Psoas muscle (tissue), 8 donors: ENCODE results near the gene KLHL10. TPM values are rescaled to one million over a fixed set of nuclear protein-coding genes. Genes with fewer than 3 reads are reported as not detected.

Experiments used
- ATAC-seq, 4 donors: fragments of 200-7000 bp; cut with Tn5 transposase; one replicate each; pipeline ENCODE4 v1.9.1; 2020; ENCODE audit warnings: moderate library complexity in 3 of 4, mild to moderate bottlenecking in 2 of 4
- DNase-seq, 2 donors: peaks; one replicate each; pipeline ENCODE4 v3.0.0-alpha.2; 2020
- H3K27ac ChIP-seq: fragments of 200-600 bp; one replicate; pipeline ENCODE4 v1.8.0; 2022
- H3K27me3 ChIP-seq, 3 donors: fragments of 200-600 bp in 1 of 3; one replicate each; pipeline versions ENCODE4 v1.6.1 to v1.8.0; 2013 to 2022; ENCODE audit warnings: low read length in 2 of 3, mild to moderate bottlenecking in 2 of 3, moderate library complexity in 1 of 3; ENCODE audit not compliant: insufficient read depth in 3 of 3
- H3K36me3 ChIP-seq, 2 donors: fragments of 200-600 bp in 1 of 2; one replicate each; pipeline versions ENCODE4 v1.6.1 to v1.8.0; 2013 to 2022; ENCODE audit warnings: low read depth in 1 of 2, mild to moderate bottlenecking in 1 of 2, moderate library complexity in 1 of 2; ENCODE audit not compliant: insufficient read depth in 1 of 2
- H3K4me1 ChIP-seq: fragments of 200-600 bp; one replicate; pipeline ENCODE4 v1.8.0; 2022
- H3K4me3 ChIP-seq: fragments of 200-600 bp; one replicate; pipeline ENCODE4 v1.8.0; 2022; ENCODE audit warnings: mild to moderate bottlenecking
- H3K9me3 ChIP-seq: fragments of 200-600 bp; one replicate; pipeline ENCODE4 v1.8.0; 2022
- WGBS, 3 donors: extraction: QIAGEN DNeasy Blood & Tissue Kit; methylation state at CpG; one replicate each; pipeline versions ENCODE4 v1.1.6 to v1.1.7; 2013; 5-methylcytosine and 5-hydroxymethylcytosine counted together
- intact Hi-C, 2 donors: fragments of 100-400 bp; cut with DNase I; formaldehyde crosslinking; loops; one replicate each; pipeline versions ENCODE4 v1.11.0 to v1.14.2; 2022
- long read RNA-seq, 2 donors: library from polyadenylated mRNA; unstranded; transcript quantifications; one replicate each; pipeline ENCODE4 v2.0.0, GENCODE V29; 2021
- polyA plus RNA-seq, 3 donors: library from polyadenylated mRNA; stranded (reverse); fragments of 200-250 nt; gene quantifications; one replicate each; pipeline ENCODE4 v1.2.3, GENCODE V29; 2013
- total RNA-seq, 4 donors: library from RNA; stranded (reverse); fragmentation: NEBNext Ultra II Directional in 2 of 4; extraction: Animal tissue kit (Norgen Biotek cat#: 25700) in 2 of 4; gene quantifications; one replicate each; pipeline versions ENCODE4 v1.2.1 to v1.2.4, GENCODE V29; 2021 to 2023
- TF ChIP-seq, protein P1 (sequence below): fragments of 200-600 bp; IDR thresholded peaks from one replicate; pipeline ENCODE4 v1.8.0; 2022; ENCODE audit warnings: antibody characterized with exemption
- donor health status: healthy with polysubstance abuse.
- donor health status: DM: no; HTN: no; CAD: no; lungs with moderate emphysema.
- donor health status: Bipolar disorder and iron deficiency.
- donor health status: healthy.
- donor health status: DM: yes; HTN: yes; CAD: no.
- donor health status: DM: no; HTN: no; CAD: no.
- donor health status: DM: no; HTN: no; CAD: no.
- donor health status: DM: yes; HTN: yes; CAD: no.

The KLHL10 gene
- not detected for total RNA-seq
- polyA plus RNA-seq = under 1 TPM in 1 of 3 donors, not detected in 2; 0.04 TPM
- long read RNA-seq, donor 1 = 0 reads
- long read RNA-seq, donor 2 = 0 reads

DNA sequence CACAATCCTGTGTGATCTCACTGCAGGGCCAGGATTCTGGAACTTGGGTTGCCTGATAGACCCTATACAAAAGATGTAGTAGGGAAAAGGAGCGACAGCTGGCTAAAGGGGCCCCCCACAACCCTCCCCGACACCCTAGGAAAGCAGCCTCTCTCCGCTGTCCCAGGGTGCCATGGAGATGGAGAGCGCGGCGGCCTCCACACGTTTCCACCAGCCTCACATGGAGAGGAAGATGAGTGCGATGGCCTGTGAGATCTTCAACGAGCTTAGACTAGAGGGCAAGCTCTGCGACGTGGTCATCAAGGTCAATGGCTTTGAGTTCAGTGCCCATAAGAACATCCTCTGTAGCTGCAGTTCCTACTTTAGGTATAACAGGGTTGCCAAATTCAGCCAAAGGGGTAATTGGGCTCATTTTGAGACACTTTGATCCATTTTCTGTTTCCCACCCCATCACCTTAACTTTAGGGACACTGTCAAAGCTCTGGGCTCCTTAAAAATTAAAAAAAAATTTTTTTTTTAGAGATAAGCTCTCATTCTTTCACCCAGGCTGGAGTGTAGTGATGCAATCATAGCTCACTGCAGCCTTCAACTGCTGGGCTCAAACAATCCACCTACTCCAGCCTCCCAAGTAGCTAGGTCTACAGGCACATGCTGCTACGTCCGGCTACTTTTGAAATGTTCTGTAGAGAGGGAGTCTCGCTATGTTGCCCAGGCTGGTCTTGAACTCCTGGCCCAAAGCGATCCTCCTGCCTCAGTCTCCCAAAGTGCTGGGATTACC, at the start of gene KLHL10:
Gene KLHL10, plus strand, starts transcription at position 65 of the 778 bp plus-strand sequence. Its CDS starts 108 bp downstream, at position 173.
- intact Hi-C loops = no loop called here
- no peaks in the 10 kb centered on the region for H3K27me3 ChIP-seq
- DNase-seq = no peak
- peaks cover 13% of the 10 kb centered on the region for H3K4me1 ChIP-seq
- TF ChIP-seq, protein P1, sequence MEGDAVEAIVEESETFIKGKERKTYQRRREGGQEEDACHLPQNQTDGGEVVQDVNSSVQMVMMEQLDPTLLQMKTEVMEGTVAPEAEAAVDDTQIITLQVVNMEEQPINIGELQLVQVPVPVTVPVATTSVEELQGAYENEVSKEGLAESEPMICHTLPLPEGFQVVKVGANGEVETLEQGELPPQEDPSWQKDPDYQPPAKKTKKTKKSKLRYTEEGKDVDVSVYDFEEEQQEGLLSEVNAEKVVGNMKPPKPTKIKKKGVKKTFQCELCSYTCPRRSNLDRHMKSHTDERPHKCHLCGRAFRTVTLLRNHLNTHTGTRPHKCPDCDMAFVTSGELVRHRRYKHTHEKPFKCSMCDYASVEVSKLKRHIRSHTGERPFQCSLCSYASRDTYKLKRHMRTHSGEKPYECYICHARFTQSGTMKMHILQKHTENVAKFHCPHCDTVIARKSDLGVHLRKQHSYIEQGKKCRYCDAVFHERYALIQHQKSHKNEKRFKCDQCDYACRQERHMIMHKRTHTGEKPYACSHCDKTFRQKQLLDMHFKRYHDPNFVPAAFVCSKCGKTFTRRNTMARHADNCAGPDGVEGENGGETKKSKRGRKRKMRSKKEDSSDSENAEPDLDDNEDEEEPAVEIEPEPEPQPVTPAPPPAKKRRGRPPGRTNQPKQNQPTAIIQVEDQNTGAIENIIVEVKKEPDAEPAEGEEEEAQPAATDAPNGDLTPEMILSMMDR = no peak
- no peak for ATAC-seq
- H3K27ac ChIP-seq = no peak within 1 kb of the TSS
- no peaks in the 10 kb centered on the region for H3K9me3 ChIP-seq
- 92 to 96% (median 95%) methylated on average over 15 of the region's 15 CpGs for whole genome bisulfite sequencing, 3 donors
- peaks cover 0 to 11% of the 10 kb centered on the region in 2 donors for H3K36me3 ChIP-seq
- H3K4me3 ChIP-seq = peak within 1 kb of the TSS; percentile 97

DNA sequence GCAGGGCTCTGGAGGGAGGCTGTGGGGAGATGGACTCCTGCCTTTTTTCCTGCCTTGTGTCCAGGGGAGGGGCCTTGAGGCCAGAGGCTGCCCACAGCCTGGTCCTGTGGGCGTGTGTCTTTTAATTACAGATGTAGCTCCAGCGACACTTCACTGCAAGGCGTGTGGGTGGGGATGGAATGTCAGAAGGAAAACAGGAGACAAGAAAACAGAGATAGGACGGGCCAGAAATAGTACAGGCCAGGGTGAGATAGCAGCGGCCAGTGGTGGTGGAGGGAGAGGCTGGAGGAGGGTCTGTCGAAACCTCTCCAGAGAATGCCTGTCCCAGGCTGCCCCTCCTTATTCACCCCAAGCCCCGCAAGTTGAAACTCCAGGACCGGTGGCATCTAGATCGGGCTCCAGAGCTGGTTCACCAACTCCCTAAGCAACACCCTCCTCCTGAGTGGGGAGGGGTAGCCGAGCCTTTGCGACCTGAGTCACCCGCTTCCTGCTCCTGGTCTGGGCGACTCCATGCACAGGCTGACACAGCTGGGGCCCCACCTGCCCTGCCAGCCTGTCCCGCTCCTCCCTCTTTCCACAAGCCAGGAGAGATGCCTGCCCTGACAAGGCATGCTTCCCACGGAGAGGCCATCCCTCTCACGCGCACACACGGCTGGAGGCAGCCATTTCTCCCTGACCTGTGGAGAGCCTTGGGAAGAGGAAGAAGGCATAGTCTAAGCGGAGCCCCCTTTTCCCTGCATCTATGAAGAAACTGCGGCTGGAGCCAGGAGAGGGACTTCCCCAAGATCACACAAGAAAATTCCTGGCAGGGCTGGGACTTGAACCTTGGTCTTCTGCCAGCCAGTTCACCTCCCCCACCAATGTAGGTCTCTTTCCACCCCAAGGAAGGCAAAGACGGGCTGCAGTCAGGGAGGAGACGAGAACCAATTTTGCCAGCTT, 44.5 kb upstream of the KLHL10 start:
- TF ChIP-seq, protein P1 = no peak
- Histone ChIP-seq H3K9me3 (no peaks in the 10 kb centered on the region), H3K27ac (no peak overlapping the region), H3K36me3 (no peaks in the 10 kb centered on the region), H3K4me3 (no peak overlapping the region), H3K27me3 (no peaks in the 10 kb centered on the region), H3K4me1 (no peaks in the 10 kb centered on the region)
- DNase-seq (no peak), ATAC-seq (peak; percentile 24 to 60 (median 43))
- intact Hi-C loops = no loop called here
- WGBS, 3 donors = 50 to 57% (median 51%) methylated on average over 19 to 22 of the region's 22 CpGs

DNA sequence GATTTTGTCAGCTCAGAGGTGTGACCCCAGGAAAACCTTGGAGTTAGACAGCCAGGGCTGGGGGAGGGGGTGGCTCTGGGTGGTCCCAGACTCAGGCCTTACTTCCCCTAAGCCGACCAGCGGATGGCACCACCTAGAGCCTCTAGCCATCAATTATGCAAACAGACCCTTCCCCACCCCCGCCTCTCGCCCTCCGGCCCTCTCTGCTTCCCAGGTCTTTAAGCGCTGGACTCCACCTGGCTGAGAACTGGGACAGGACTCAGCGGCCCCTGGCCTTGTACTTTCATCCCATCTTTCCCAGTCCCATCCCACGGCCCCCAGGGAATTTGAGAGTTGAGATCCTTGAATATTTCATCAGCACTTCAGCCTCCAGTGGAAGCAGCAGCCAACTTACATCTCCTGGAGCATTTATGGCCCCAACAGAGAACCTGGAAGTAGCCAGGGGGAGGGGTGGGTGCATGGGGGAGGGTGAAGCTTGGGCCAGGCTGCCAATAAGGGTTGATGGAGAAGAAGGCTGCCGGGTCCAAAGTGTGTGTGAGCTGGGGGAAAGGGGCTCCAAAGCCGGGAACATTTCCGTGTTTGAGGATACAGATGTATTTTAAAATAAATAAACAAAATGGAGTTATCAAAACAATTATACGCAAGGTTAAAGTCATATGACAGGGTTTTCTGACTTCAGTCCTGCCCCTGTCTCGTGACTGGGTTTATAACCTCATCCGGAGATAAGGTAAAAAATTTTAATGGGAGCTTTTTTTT, 43.7 kb upstream of the KLHL10 start:
- Histone ChIP-seq H3K27ac (no peak overlapping the region), H3K27me3 (no peaks in the 10 kb centered on the region), H3K4me3 (no peak overlapping the region), H3K36me3 (no peaks in the 10 kb centered on the region), H3K9me3 (no peaks in the 10 kb centered on the region), H3K4me1 (no peaks in the 10 kb centered on the region)
- intact Hi-C loops = no loop called here
- TF ChIP-seq, protein P1 = no peak
- WGBS, 3 donors = 81 to 86% (median 82%) methylated on average over 14 of the region's 14 CpGs
- DNase-seq (no peak), ATAC-seq (no peak)

DNA sequence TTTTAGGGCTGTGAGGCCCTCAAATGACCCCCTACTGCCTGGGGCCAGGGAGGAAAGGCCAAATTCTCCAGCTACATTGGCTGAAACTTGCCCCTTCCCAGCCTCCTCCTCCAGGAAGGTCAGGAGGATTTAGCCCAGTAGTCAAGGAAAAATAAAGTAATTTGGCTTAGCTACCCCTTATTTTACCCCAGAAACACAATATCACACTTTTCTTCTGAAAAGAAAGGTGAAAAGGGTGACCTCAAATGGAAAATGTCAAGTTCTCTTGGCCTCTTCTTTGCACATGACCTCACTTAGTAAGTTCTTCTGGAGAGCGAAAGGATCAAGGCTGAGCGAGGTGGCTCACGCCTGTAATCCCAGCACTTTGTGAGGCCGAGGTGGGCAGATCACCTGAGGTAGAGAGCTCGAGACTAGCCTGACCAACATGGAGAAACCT, 43.1 kb upstream of the KLHL10 start:
- DNase-seq (no peak), ATAC-seq (no peak)
- no peaks in the 10 kb centered on the region for H3K36me3 ChIP-seq
- no peaks in the 10 kb centered on the region for H3K27me3 ChIP-seq
- 96 to 99% (median 98%) methylated on average over 5 of the region's 5 CpGs for WGBS, 3 donors
- no peak overlapping the region for H3K4me3 ChIP-seq
- TF ChIP-seq, protein P1 = no peak
- intact Hi-C loops = no loop called here
- no peak overlapping the region for H3K27ac ChIP-seq
- H3K4me1 ChIP-seq = no peaks in the 10 kb centered on the region
- H3K9me3 ChIP-seq = no peaks in the 10 kb centered on the region
